ENCODE measurements around the gene MYO9B.

Gene MYO9B

DNA sequence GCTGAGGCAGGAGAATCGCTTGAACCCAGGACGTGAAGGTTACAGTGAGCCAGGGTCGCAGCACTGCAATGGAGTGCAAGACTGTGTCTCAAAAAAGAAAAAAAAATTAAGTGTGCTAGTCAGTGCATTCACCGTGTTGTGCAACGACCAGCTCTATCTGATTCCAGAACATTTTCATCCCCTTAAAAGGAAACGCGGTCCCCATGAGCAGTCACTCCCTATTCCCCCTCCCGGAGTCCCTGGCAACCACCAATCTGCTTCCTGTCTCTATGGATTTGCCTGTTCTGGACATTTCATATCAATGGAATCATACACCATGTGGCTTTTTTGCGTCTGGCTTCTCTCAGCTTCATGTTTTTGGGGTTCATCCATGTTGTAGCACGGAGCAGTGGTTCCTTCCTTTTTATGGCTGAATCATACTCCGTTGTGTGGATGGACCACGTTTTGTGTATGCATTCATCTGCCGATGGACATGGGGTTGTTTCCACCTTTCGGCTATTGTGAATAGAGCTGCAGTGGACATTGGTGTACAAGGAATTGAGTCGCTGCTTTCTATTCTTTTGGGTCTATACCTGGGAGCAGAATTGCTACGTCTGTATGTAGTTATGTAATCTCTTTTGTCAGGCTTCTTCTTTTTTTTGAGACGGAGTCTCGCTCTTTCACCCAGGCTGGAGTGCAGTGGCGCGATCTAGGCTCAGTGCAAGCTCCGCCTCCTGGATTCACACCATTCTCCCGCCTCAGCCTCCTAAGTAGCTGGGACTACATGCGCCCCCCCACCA is 19.8 kb downstream of the MYO9B start:
- Histone ChIP-seq H4K20me1 (ENCODE audit: control insufficient read depth, insufficient read depth, low read depth, low read length) (peaks cover 9% of the 10 kb centered on the region), H3K27me3 (ENCODE audit: control insufficient read depth, low read length) (no peaks in the 10 kb centered on the region), H3K27ac (ENCODE audit: low read depth, low read length) (no peak overlapping the region), H3K9me3 (ENCODE audit: control insufficient read depth, insufficient read depth, low read length) (no peaks in the 10 kb centered on the region), H3F3A (ENCODE audit: control insufficient read depth, insufficient read depth) (no peaks in the 10 kb centered on the region), H3K9me2 (replicated peaks; ENCODE audit: control insufficient read depth, low read length) (no peaks in the 10 kb centered on the region), H3K79me2 (ENCODE audit: control insufficient read depth, low read length) (peaks cover 97% of the 10 kb centered on the region), H3K36me3 (ENCODE audit: control insufficient read depth, low read length) (peaks cover 22% of the 10 kb centered on the region), H3K4me2 (ENCODE audit: low read length) (no peak overlapping the region), H3K4me3 (ENCODE audit: low read length) (no peak overlapping the region), H3K4me1 (ENCODE audit: control insufficient read depth, low read length) (peaks cover 17% of the 10 kb centered on the region)
- TF ChIP-seq EZH2phosphoT487 (IDR thresholded peaks at IDR 0.05; ENCODE audit: borderline replicate concordance, low read length) (no peak), CTCF (IDR thresholded peaks at IDR 0.05; ENCODE audit: low read depth, low read length, poor library complexity, severe bottlenecking) (no peak)

GRCh38 chr19:17097593-17098126 is 22.1 kb downstream of the MYO9B start:
- Histone ChIP-seq H3F3A (ENCODE audit: control insufficient read depth, insufficient read depth) (no peaks in the 10 kb centered on the region), H3K9me3 (ENCODE audit: control insufficient read depth, insufficient read depth, low read length) (peaks cover 7% of the 10 kb centered on the region; the same call in 1 of the 2 replicates), H3K27ac (ENCODE audit: low read depth, low read length) (no peak overlapping the region), H3K4me3 (ENCODE audit: low read length) (no peak overlapping the region), H4K20me1 (ENCODE audit: control insufficient read depth, insufficient read depth, low read depth, low read length) (no peaks in the 10 kb centered on the region), H3K79me2 (ENCODE audit: control insufficient read depth, low read length) (peaks cover 97% of the 10 kb centered on the region), H3K9me2 (replicated peaks; ENCODE audit: control insufficient read depth, low read length) (no peaks in the 10 kb centered on the region), H3K27me3 (ENCODE audit: control insufficient read depth, low read length) (no peaks in the 10 kb centered on the region), H3K4me2 (ENCODE audit: low read length) (no peak overlapping the region), H3K4me1 (ENCODE audit: control insufficient read depth, low read length) (peaks cover 4% of the 10 kb centered on the region; the same call in 1 of the 2 replicates), H3K36me3 (ENCODE audit: control insufficient read depth, low read length) (peaks cover 31% of the 10 kb centered on the region)
- TF ChIP-seq EZH2phosphoT487 (IDR thresholded peaks at IDR 0.05; ENCODE audit: borderline replicate concordance, low read length) = no peak
- TF ChIP-seq CTCF (IDR thresholded peaks at IDR 0.05; ENCODE audit: low read depth, low read length, poor library complexity, severe bottlenecking) = no peak

- TF ChIP-seq CTCF (IDR thresholded peaks at IDR 0.05; ENCODE audit: low read depth, low read length, poor library complexity, severe bottlenecking) (no peak), EZH2phosphoT487 (IDR thresholded peaks at IDR 0.05; ENCODE audit: borderline replicate concordance, low read length) (no peak)
- Histone ChIP-seq H3K79me2 (ENCODE audit: control insufficient read depth, low read length) (peaks cover 97% of the 10 kb centered on the region), H3K27me3 (ENCODE audit: control insufficient read depth, low read length) (no peaks in the 10 kb centered on the region), H3K9me2 (replicated peaks; ENCODE audit: control insufficient read depth, low read length) (no peaks in the 10 kb centered on the region), H3K4me2 (ENCODE audit: low read length) (no peak overlapping the region), H3K27ac (ENCODE audit: low read depth, low read length) (no peak overlapping the region), H3K9me3 (ENCODE audit: control insufficient read depth, insufficient read depth, low read length) (peaks cover 7% of the 10 kb centered on the region; the same call in 1 of the 2 replicates), H3F3A (ENCODE audit: control insufficient read depth, insufficient read depth) (no peaks in the 10 kb centered on the region), H3K36me3 (ENCODE audit: control insufficient read depth, low read length) (peaks cover 38% of the 10 kb centered on the region), H3K4me3 (ENCODE audit: low read length) (no peak overlapping the region), H3K4me1 (ENCODE audit: control insufficient read depth, low read length) (peaks cover 10% of the 10 kb centered on the region), H4K20me1 (ENCODE audit: control insufficient read depth, insufficient read depth, low read depth, low read length) (no peaks in the 10 kb centered on the region)
Measured at GRCh38 chr19:17098326-17098725, 22.7 kb downstream of the MYO9B start.
